GM10248 (cell line): ENCODE measurements around the gene ALKAL2.

Source experiments
- CTCF ChIA-PET: fragments of 300-600 bp; sonication (Branson Sonifier 250); formaldehyde crosslinking; extraction: SDS; loops from one replicate; lab custom pipeline; 2021; ENCODE audit warnings: antibody characterized with exemption; lab: Yijun Ruan, JAX
- POLR2A ChIA-PET: fragments of 350-650 bp; sonication (Branson Sonifier 250); formaldehyde crosslinking; extraction: SDS; loops from one replicate; lab custom pipeline; 2020; ENCODE audit warnings: antibody characterized with exemption; lab: Yijun Ruan, JAX
- DNase-seq: peaks from one replicate; pipeline ENCODE4 v3.0.0; 2012; ENCODE audit errors: extremely low spot score
- TF ChIP-seq, protein P1 (sequence below): IDR thresholded peaks from 2 replicates; pipeline ENCODE4 v1.5.1; 2012; ENCODE audit warnings: mild to moderate bottlenecking, low read depth; ENCODE audit errors: extremely low read depth, missing control alignments, control extremely low read depth

Gene ALKAL2

DNA sequence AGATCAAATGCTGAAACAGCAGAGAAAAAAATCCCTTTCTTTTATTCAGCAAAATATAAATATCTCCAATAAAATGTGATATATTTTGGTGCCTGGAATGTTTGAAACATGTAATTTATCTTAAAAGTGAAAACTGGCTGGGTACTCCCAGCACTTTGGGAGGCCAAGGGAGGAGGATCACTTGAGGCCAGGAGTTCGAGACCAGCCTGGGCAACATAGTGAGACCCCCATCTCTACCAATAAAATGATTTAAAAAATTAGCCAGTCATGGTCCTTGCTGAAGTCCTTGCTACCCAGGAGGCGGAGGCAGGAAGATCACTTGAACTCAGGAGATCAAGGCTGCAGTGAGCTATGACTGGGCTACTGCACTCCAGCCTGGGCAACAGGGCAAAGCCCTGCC lies 32.7 kb downstream of the ALKAL2 start:
- POLR2A ChIA-PET, result no interaction called here
- DNase-seq, result no peak
- TF ChIP-seq, protein P1, sequence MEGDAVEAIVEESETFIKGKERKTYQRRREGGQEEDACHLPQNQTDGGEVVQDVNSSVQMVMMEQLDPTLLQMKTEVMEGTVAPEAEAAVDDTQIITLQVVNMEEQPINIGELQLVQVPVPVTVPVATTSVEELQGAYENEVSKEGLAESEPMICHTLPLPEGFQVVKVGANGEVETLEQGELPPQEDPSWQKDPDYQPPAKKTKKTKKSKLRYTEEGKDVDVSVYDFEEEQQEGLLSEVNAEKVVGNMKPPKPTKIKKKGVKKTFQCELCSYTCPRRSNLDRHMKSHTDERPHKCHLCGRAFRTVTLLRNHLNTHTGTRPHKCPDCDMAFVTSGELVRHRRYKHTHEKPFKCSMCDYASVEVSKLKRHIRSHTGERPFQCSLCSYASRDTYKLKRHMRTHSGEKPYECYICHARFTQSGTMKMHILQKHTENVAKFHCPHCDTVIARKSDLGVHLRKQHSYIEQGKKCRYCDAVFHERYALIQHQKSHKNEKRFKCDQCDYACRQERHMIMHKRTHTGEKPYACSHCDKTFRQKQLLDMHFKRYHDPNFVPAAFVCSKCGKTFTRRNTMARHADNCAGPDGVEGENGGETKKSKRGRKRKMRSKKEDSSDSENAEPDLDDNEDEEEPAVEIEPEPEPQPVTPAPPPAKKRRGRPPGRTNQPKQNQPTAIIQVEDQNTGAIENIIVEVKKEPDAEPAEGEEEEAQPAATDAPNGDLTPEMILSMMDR, result no peak
- CTCF ChIA-PET, result interaction anchor here (1.8 to 6.0 kb wide), 2 partner anchors 9 to 18 kb away, joined by 5 to 40 read pairs; no protein-coding TSS in a partner anchor

- CTCF ChIA-PET, result interaction anchor here (1.3 to 6.0 kb wide), 2 partner anchors 8 to 35 kb away, joined by 3 to 40 read pairs; no protein-coding TSS in a partner anchor
- DNase-seq, result no peak
- POLR2A ChIA-PET, result no interaction called here
- TF ChIP-seq, protein P1, result no peak
Measured at GRCh38 chr2:254241-254640, 33.6 kb downstream of the ALKAL2 start.

GRCh38 chr2:253202-253638 lies 34.7 kb downstream of the ALKAL2 start:
- ChIA-PET POLR2A (no interaction called here), CTCF (no interaction called here)
- no peak for DNase-seq
- TF ChIP-seq, protein P1, result no peak

DNA sequence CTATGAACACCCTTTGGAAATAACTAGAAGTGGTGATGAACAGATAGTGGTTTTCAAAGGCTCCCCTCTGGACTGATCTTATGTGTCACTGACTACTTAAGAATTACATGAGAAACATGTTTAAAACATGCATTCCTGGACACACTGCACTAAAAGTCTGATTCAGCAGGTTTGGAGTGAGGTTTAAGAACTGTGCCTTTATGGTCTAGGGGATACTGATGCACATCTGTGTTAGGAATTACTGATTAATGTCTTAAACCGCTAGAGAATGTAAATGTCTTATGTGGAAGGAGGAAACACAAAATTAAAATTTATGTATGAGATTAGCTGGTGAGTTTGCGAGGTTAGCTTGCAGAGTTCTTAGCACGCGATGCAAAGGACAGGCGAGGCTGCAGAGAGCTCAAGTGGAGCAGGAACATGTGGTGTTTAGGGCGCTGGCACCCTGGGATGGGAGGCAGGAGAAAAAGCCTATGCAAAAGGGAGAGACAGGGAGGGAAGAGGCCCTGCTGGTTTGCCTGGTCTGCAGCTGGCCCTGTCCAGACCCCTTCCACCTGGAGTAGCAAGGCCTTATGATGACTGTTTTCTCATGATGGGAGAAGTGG lies 35.8 kb downstream of the ALKAL2 start:
- ChIA-PET CTCF (interaction anchor here (1.5 to 2.6 kb wide), 2 partner anchors 13 to 384 kb away, joined by 6 read pairs; no protein-coding TSS in a partner anchor), POLR2A (no interaction called here)
- TF ChIP-seq, protein P1, result no peak
- no peak for DNase-seq

GRCh38 chr2:249538-250042 lies 38.3 kb downstream of the ALKAL2 start:
- ChIA-PET POLR2A (no interaction called here), CTCF (interaction anchor here (1.4 to 2.6 kb wide), 2 partner anchors 10 to 14 kb away, joined by 3 to 6 read pairs; partner anchors contain the start of gene SH3YL1)
- TF ChIP-seq, protein P1, result no peak
- DNase-seq, result no peak

GRCh38 chr2:248724-249123 lies 39.2 kb downstream of the ALKAL2 start:
- no peak for DNase-seq
- ChIA-PET POLR2A (no interaction called here), CTCF (interaction anchor here (2.7 to 2.8 kb wide), 2 partner anchors 11 to 25 kb away, joined by 11 to 21 read pairs; no protein-coding TSS in a partner anchor)
- TF ChIP-seq, protein P1, result no peak
